K562 (cell line): ENCODE results near the gene BANP. TPM values are rescaled to one million over a fixed set of nuclear protein-coding genes. Genes with fewer than 3 reads are reported as not detected.

Experiments used
- ESRRA ChIP-seq: fragments of 450-650 bp; IDR thresholded peaks from 2 replicates; pipeline ENCODE4 v1.6.1; 2014; ENCODE audit warnings: low read depth, mild to moderate bottlenecking, moderate library complexity, borderline replicate concordance
- KAT8 ChIP-seq: fragments of 450-650 bp; IDR thresholded peaks from 2 replicates; pipeline ENCODE4 v1.6.1; 2016; ENCODE audit warnings: low read depth, mild to moderate bottlenecking
- PCBP2 ChIP-seq: fragments of 200-400 bp; formaldehyde crosslinking; IDR thresholded peaks from 2 replicates; pipeline ENCODE4 v1.6.1; 2018; ENCODE audit warnings: low read length, low read depth, mild to moderate bottlenecking, moderate library complexity; ENCODE audit not compliant: poor library complexity, severe bottlenecking
- PYGO2 ChIP-seq: fragments of 450-650 bp; IDR thresholded peaks from 2 replicates; pipeline ENCODE4 v1.6.1; 2016; ENCODE audit warnings: mild to moderate bottlenecking, missing genetic modification characterization, moderate library complexity, missing compliant biosample characterization
- RCOR1 ChIP-seq, 2 experiments: IDR thresholded peaks; 2 replicates each; pipeline ENCODE4 v1.6.1; 2012; ENCODE audit warnings: low read depth in 2 of 2, low read length in 2 of 2, borderline replicate concordance in 1 of 2, improper control_type of control experiment in 1 of 2
- ZNF274 ChIP-seq: IDR thresholded peaks from 2 replicates; pipeline ENCODE4 v1.6.1; 2011; ENCODE audit warnings: low read depth, mild to moderate bottlenecking, low read length, moderate library complexity, borderline replicate concordance
- ZSCAN29 ChIP-seq: fragments of 450-650 bp; IDR thresholded peaks from 2 replicates; pipeline ENCODE4 v1.6.1; 2017
- polyA plus RNA-seq, 8 experiments: library from polyadenylated mRNA; depleted of rRNA in 4 of 8; stranded (reverse) in 5 of 8; unstranded in 3 of 8; fragments of >200 nt; fragmentation: Nextera tagmentation in 2 of 8; fragmentation: Illumina TruSeq in 1 of 8; extraction: Ambion mirVana in 2 of 8; extraction: Trizol in 1 of 8; gene quantifications; 2 replicates each; pipeline versions ENCODE4 v1.2.1 to v1.2.3, GENCODE V29; 2011 to 2014; ENCODE audit warnings: inconsistent platforms in 1 of 8, missing spikeins in 1 of 8
- total RNA-seq, 7 experiments: library from RNA; depleted of rRNA in 6 of 7; stranded (reverse); fragments of >200 nt in 6 of 7; fragmentation: Illumina TruSeq in 2 of 7; extraction: Trizol in 2 of 7; gene quantifications; 2 replicates each; pipeline versions ENCODE4 v1.2.1 to v1.2.3, GENCODE V29; 2011 to 2021; ENCODE audit warnings: low replicate concordance in 1 of 7
- TF ChIP-seq, protein P1 (sequence below): fragments of 450-650 bp; IDR thresholded peaks from 2 replicates; pipeline ENCODE4 v1.7.1; 2018; ENCODE audit warnings: mild to moderate bottlenecking, low read depth; ENCODE audit not compliant: partially characterized antibody

The BANP gene
- total and polyA plus RNA-seq, 9 of the 15 experiments (the other 6 are each of a cell fraction or from before 2014, with no cell fraction given): 4.6 to 22.1 (median 15.6) TPM

DNA sequence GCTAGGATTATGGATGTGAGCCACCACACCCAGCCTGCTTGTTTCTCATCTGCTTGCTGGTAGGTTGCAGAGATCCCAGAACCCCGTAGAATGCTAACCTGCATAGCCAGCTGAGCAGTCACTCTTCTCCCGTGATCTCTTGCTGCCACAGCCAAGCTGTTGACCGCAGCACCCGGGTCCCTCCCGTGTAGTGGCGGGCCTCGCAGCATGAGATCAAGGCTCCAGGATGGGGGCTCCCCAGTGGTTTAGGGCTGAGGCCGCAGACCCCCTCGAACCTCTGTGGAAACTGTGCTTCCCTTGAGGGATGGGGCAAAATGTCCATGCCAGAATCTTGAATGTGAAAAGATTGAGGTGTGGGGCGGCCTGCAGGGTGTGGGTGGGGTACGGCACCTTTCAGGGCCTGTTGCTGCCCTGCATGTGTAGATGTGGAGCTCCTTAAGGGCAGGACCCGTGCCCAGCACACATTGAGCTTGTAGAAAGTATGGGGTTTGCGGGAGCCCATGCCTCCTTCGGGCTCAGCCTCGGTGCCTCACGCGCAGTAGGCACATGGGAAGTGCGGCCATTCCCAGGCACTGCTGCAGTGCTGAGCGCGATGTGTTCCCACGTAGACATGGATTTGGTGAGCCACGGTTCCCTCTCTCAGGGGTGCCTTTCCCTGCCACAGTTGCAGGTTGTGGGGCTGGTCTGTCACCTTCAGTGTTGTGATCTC lies 99.9 kb downstream of the BANP start (continued):
- TF ChIP-seq, protein P1, sequence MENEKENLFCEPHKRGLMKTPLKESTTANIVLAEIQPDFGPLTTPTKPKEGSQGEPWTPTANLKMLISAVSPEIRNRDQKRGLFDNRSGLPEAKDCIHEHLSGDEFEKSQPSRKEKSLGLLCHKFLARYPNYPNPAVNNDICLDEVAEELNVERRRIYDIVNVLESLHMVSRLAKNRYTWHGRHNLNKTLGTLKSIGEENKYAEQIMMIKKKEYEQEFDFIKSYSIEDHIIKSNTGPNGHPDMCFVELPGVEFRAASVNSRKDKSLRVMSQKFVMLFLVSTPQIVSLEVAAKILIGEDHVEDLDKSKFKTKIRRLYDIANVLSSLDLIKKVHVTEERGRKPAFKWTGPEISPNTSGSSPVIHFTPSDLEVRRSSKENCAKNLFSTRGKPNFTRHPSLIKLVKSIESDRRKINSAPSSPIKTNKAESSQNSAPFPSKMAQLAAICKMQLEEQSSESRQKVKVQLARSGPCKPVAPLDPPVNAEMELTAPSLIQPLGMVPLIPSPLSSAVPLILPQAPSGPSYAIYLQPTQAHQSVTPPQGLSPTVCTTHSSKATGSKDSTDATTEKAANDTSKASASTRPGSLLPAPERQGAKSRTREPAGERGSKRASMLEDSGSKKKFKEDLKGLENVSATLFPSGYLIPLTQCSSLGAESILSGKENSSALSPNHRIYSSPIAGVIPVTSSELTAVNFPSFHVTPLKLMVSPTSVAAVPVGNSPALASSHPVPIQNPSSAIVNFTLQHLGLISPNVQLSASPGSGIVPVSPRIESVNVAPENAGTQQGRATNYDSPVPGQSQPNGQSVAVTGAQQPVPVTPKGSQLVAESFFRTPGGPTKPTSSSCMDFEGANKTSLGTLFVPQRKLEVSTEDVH: no peak
- TF ChIP-seq ESRRA (no peak), PYGO2 (tag) (no peak), ZNF274 (no peak), PCBP2 (no peak), RCOR1 (IDR thresholded peaks at IDR 0.05; ENCODE audit: borderline replicate concordance in 1 of 2, low read depth in 2 of 2, low read length in 2 of 2) (no peak), ZSCAN29 (no peak), KAT8 (no peak)
